Loucy (cell line): ENCODE measurements around the gene WDR17.

Experiments used
- H2AFZ ChIP-seq: fragments of 200-600 bp; sonication (generic); 2 replicates; pipeline ENCODE4 v1.6.0; 2016; ENCODE audit warnings: antibody characterized with exemption, mild to moderate bottlenecking, low read length, moderate library complexity
- H3F3A ChIP-seq: fragments of 200-600 bp; 2 replicates; pipeline ENCODE4 v1.6.0; 2016; ENCODE audit warnings: antibody characterized with exemption, low read depth, mild to moderate bottlenecking
- H3K27me3 ChIP-seq: fragments of 200-600 bp; sonication (generic); 2 replicates; pipeline ENCODE4 v1.6.1; 2014; ENCODE audit warnings: low read length, mild to moderate bottlenecking; ENCODE audit not compliant: insufficient read depth, poor library complexity, severe bottlenecking
- H3K36me3 ChIP-seq: fragments of 200-600 bp; sonication (generic); 2 replicates; pipeline ENCODE4 v1.6.1; 2016; ENCODE audit warnings: low read length; ENCODE audit not compliant: insufficient read depth
- H3K4me1 ChIP-seq: fragments of 200-600 bp; sonication (generic); 2 replicates; pipeline ENCODE4 v1.5.1; 2014; ENCODE audit warnings: low read length, mild to moderate bottlenecking; ENCODE audit not compliant: insufficient read depth, poor library complexity, severe bottlenecking
- H3K4me2 ChIP-seq: fragments of 200-600 bp; sonication (generic); 2 replicates; pipeline ENCODE4 v1.6.0; 2014; ENCODE audit warnings: antibody characterized with exemption, low read length, low read depth, mild to moderate bottlenecking; ENCODE audit not compliant: poor library complexity, severe bottlenecking
- H3K4me3 ChIP-seq: fragments of 200-600 bp; sonication (generic); 2 replicates; pipeline ENCODE4 v1.5.1; 2014; ENCODE audit warnings: low read length, mild to moderate bottlenecking, mixed read lengths; ENCODE audit not compliant: poor library complexity, severe bottlenecking
- H3K79me2 ChIP-seq: fragments of 200-600 bp; sonication (generic); 2 replicates; pipeline ENCODE4 v1.6.1; 2014; ENCODE audit warnings: low read length; ENCODE audit not compliant: insufficient read depth
- H3K9ac ChIP-seq: fragments of 200-600 bp; sonication (generic); 2 replicates; pipeline ENCODE4 v1.6.0; 2014; ENCODE audit warnings: mild to moderate bottlenecking, low read depth, low read length, moderate library complexity; ENCODE audit not compliant: poor library complexity, severe bottlenecking
- H3K9me2 ChIP-seq: fragments of 200-600 bp; sonication (generic); replicated peaks from 2 replicates; pipeline ENCODE4 v1.6.1; 2016; ENCODE audit warnings: low read depth, low read length, mixed read lengths
- H3K9me3 ChIP-seq: fragments of 200-600 bp; sonication (generic); 2 replicates; pipeline ENCODE4 v1.6.1; 2014; ENCODE audit warnings: mild to moderate bottlenecking, antibody characterized with exemption, low read length, low read depth; ENCODE audit not compliant: insufficient read depth
- H4K20me1 ChIP-seq: fragments of 200-600 bp; sonication (generic); 2 replicates; pipeline ENCODE4 v1.6.0; 2014; ENCODE audit warnings: antibody characterized with exemption, low read length, mild to moderate bottlenecking; ENCODE audit not compliant: insufficient read depth, poor library complexity, severe bottlenecking
- EZH2phosphoT487 ChIP-seq: fragments of 200-600 bp; IDR thresholded peaks from 2 replicates; pipeline ENCODE4 v1.6.1; 2018; ENCODE audit warnings: antibody characterized with exemption, mild to moderate bottlenecking, moderate library complexity, borderline replicate concordance
- TF ChIP-seq, protein P1 (sequence below): fragments of 200-600 bp; sonication (generic); conservative IDR thresholded peaks from 2 replicates; pipeline ENCODE4 v1.5.1; 2014; ENCODE audit warnings: mild to moderate bottlenecking, antibody characterized with exemption, low read length

WDR17 gene

DNA sequence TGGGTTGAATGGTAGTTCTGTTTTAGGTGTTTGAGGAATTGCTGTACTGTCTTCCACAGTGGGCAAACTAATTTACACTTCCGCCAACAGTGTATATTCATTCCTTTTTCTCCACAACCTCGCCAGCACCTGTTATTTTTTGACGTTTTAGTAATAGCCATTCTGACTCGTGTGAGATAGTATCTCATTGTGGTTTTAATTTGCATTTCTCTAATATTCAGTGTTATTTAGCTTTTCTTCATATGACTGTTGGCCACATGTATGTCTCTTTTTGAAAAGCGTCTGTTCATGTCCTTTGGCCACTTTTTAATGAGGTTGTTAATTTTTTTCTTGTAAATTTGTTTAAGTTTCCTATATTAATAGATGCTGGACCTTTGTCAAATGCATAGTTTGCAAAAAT lies 26.9 kb upstream of the WDR17 start:
- Histone ChIP-seq H4K20me1 (no peaks in the 10 kb centered on the region), H3K9me3 (no peaks in the 10 kb centered on the region), H3K9me2 (no peaks in the 10 kb centered on the region), H3K79me2 (no peaks in the 10 kb centered on the region), H3K4me3 (no peak overlapping the region), H3K9ac (no peak overlapping the region), H3F3A (no peaks in the 10 kb centered on the region), H2AFZ (no peak overlapping the region), H3K27me3 (no peaks in the 10 kb centered on the region), H3K4me1 (no peaks in the 10 kb centered on the region), H3K36me3 (no peaks in the 10 kb centered on the region), H3K4me2 (no peak overlapping the region)
- TF ChIP-seq, protein P1, sequence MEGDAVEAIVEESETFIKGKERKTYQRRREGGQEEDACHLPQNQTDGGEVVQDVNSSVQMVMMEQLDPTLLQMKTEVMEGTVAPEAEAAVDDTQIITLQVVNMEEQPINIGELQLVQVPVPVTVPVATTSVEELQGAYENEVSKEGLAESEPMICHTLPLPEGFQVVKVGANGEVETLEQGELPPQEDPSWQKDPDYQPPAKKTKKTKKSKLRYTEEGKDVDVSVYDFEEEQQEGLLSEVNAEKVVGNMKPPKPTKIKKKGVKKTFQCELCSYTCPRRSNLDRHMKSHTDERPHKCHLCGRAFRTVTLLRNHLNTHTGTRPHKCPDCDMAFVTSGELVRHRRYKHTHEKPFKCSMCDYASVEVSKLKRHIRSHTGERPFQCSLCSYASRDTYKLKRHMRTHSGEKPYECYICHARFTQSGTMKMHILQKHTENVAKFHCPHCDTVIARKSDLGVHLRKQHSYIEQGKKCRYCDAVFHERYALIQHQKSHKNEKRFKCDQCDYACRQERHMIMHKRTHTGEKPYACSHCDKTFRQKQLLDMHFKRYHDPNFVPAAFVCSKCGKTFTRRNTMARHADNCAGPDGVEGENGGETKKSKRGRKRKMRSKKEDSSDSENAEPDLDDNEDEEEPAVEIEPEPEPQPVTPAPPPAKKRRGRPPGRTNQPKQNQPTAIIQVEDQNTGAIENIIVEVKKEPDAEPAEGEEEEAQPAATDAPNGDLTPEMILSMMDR, result no peak
- no peak for TF ChIP-seq EZH2phosphoT487

DNA sequence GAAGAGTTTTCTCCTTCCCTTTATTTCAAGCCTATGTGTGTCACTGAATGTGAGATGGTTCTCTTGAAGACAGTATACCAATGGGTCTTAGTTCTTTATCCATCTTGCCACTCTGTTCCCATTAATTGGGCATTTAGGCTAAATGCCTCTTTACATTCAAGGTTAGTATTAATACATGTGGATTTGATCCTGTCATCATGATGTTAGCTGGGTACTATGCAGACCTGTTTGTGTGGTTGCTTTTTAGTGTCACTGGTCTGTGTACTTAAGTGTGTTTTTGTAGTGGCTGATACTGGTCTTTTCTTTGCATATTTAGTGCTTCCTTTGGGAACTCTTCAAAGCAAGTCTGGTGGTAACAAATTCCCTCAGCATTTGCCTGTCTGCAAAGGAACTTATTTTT lies 23.4 kb upstream of the WDR17 start:
- Histone ChIP-seq H3K79me2 (no peaks in the 10 kb centered on the region), H4K20me1 (no peaks in the 10 kb centered on the region), H3K4me1 (no peaks in the 10 kb centered on the region), H3K4me2 (no peak overlapping the region), H3K36me3 (no peaks in the 10 kb centered on the region), H3F3A (no peaks in the 10 kb centered on the region), H3K9ac (no peak overlapping the region), H2AFZ (no peak overlapping the region), H3K27me3 (no peaks in the 10 kb centered on the region), H3K9me2 (no peaks in the 10 kb centered on the region), H3K4me3 (no peak overlapping the region), H3K9me3 (no peaks in the 10 kb centered on the region)
- TF ChIP-seq, protein P1, result no peak
- TF ChIP-seq EZH2phosphoT487, result no peak

DNA sequence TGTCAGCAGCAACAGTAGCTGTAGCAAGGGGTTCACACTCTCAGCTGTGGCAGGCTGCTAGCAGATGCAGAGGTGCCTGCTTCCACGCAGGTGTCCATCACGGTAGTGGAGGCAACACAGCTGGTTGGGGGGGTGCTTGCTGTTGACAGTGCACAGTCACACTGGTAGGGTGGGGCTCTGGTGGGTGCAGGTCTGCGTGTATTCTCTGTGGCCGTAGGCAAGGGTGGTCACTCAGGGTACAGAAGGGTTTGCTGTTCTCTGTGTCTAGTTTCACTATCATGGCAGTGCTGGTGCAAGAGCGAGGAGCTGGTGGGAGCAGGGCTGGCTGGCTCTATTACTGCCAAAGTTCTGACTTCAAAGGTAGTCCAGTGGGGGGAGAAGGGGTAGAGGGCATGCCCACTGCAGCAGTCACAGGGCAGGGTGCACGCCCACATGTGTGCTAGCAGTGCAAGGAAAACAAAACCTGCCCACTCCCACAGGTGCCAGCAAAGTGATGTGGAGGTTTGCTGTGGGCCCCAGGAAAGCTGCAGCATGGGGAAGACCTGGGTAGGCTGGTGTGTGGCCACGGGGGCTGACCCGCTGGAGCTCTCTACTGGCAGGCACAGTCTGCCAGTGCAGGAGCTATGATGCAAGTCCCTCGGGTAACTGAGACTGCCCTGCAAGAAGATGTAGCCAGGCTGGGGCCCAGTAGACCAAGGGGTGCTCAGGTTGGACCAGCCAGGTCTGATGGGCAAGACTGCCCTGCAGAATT lies 21.6 kb upstream of the WDR17 start:
- Histone ChIP-seq H3K79me2 (no peaks in the 10 kb centered on the region), H4K20me1 (no peaks in the 10 kb centered on the region), H2AFZ (no peak overlapping the region), H3K9me2 (no peaks in the 10 kb centered on the region), H3K9ac (no peak overlapping the region), H3K36me3 (no peaks in the 10 kb centered on the region), H3K4me1 (no peaks in the 10 kb centered on the region), H3K4me2 (no peak overlapping the region), H3K27me3 (no peaks in the 10 kb centered on the region), H3K9me3 (no peaks in the 10 kb centered on the region), H3K4me3 (no peak overlapping the region), H3F3A (no peaks in the 10 kb centered on the region)
- TF ChIP-seq, protein P1, result no peak
- no peak for TF ChIP-seq EZH2phosphoT487
